ENCODE results near the gene TRERF1.

Gene TRERF1

DNA sequence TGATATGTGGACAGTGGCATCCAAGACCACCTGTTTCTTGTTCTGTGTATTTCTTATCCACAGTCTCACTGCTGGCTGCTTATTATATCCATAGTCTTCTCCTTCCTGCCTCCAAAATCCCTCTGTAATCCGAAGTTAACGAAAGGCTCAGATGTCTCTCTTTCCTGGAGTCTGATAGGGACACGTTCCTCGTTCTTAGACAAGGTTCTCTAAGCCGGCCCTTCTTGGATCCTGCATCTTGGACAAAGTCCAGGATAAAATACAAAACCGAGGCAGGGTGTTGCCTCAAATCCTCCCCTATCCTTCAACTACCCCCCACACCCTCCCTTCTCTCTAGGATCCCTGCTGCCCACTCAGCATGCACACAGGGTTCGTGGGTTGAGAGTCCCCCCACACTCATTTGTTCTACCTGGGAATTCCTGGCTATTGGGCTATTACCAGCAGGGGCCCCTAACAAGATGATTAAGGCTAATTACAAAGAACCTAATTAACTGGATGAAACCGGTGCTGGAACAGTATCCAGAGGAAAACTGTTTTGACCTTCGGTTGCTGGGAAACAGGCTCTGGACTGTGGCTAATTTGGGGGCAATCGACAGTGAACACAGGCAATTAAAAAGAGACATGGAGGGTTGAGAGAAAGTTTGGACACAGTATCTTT is 201.3 kb downstream of the TRERF1 start:
- H3K27ac ChIP-seq (ENCODE audit: low read depth, low read length): no peak overlapping the region

DNA sequence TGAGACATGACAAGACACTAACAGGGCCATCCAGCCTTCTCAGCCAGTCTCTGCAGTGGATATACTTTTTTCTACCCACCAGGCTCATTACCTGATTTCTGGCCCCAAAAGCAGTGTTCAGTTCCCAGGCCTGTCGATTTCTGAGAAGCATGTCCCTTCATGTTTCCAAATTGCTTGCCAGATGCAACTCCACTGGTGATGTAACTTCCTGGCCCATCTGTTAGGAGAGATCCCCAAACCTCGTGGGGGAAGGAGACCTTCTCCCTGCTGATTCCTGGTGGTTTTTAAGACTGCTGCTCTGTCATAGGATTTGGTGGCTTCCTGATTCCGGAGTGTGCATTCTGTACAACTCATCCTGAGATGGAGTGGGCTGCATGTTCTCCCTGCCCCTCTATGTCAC is 202.4 kb downstream of the TRERF1 start:
- Histone ChIP-seq H3K9me3 (ENCODE audit: low read length) (no peaks in the 10 kb centered on the region), H3K4me1 (ENCODE audit: insufficient read depth, low read length) (peaks cover 10% of the 10 kb centered on the region), H3K27me3 (ENCODE audit: control insufficient read depth in 1 of 2, insufficient read depth in 2 of 2, low read length in 2 of 2) (no peaks in the 10 kb centered on the region), H3K27ac (ENCODE audit: low read depth, low read length) (no peak overlapping the region), H3K9ac (ENCODE audit: low read length) (no peak overlapping the region), H3K4me3 (ENCODE audit: low read depth in 1 of 2, low read length in 2 of 2) (no peak overlapping the region), H3K36me3 (ENCODE audit: insufficient read depth, low read length) (peaks cover 44% of the 10 kb centered on the region)

More for the DNA sequence above, 201.3 kb downstream of the TRERF1 start:
- Histone ChIP-seq H3K36me3 (ENCODE audit: insufficient read depth, low read length) (peaks cover 40% of the 10 kb centered on the region), H3K9me3 (ENCODE audit: low read length) (no peaks in the 10 kb centered on the region), H3K4me1 (ENCODE audit: insufficient read depth, low read length) (peaks cover 10% of the 10 kb centered on the region), H3K9ac (ENCODE audit: low read length) (no peak overlapping the region), H3K4me3 (ENCODE audit: low read depth in 1 of 2, low read length in 2 of 2) (no peak overlapping the region), H3K27me3 (ENCODE audit: control insufficient read depth in 1 of 2, insufficient read depth in 2 of 2, low read length in 2 of 2) (no peaks in the 10 kb centered on the region)

DNA sequence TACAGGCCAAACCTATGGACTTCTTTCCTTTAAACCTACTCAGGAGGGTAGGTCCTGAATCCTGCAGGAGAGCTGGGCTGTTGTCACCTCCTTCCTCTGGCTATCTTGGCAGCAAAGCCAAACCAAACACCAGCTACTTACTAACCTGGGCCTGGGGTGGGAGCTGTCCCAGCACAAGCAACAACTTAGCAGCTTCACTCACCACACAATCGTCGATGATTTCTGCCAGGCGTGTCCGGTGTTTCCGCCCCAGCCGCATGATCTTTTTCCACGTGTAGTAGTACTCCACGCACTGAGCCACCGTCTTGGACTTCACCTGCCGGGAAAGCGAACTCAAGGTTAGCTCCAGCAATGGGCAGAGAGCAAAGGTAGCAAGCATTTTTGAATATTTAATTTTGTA is 208.7 kb downstream of the TRERF1 start:
- Histone ChIP-seq H3K9me3 (ENCODE audit: low read length) (no peaks in the 10 kb centered on the region), H3K4me3 (ENCODE audit: low read depth in 1 of 2, low read length in 2 of 2) (no peak overlapping the region), H3K27me3 (ENCODE audit: control insufficient read depth in 1 of 2, insufficient read depth in 2 of 2, low read length in 2 of 2) (no peaks in the 10 kb centered on the region), H3K27ac (ENCODE audit: low read depth, low read length) (no peak overlapping the region), H3K36me3 (ENCODE audit: insufficient read depth, low read length) (peaks cover 27% of the 10 kb centered on the region), H3K4me1 (ENCODE audit: insufficient read depth, low read length) (no peaks in the 10 kb centered on the region), H3K9ac (ENCODE audit: low read length) (no peak overlapping the region)

DNA sequence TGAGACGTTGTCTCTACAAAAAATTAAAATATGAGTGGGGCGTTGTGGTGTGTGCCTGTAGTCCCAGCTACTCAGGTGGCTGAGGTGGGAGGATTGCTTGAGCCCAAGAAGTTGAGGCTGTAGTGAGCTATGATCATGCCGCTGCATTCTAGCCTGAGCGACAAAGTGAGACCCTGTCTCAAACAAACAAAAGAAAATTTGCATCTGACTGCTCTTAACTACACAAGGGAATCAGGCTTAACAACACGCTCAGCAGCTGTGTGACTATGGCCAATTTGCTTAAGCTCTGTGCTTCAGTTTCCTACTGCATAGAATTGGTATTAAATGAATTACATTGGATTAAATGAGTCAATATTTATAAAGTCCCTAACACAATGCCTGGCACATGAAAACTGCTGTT is 209.8 kb downstream of the TRERF1 start:
- H3K4me1 ChIP-seq (ENCODE audit: insufficient read depth, low read length): no peaks in the 10 kb centered on the region
- H3K27me3 ChIP-seq (ENCODE audit: control insufficient read depth in 1 of 2, insufficient read depth in 2 of 2, low read length in 2 of 2): no peaks in the 10 kb centered on the region
- no peak overlapping the region for H3K9ac ChIP-seq (ENCODE audit: low read length)
- no peak overlapping the region for H3K4me3 ChIP-seq (ENCODE audit: low read depth in 1 of 2, low read length in 2 of 2)
- H3K36me3 ChIP-seq (ENCODE audit: insufficient read depth, low read length): peaks cover 27% of the 10 kb centered on the region
- no peak overlapping the region for H3K27ac ChIP-seq (ENCODE audit: low read depth, low read length)
- H3K9me3 ChIP-seq (ENCODE audit: low read length): no peaks in the 10 kb centered on the region

DNA sequence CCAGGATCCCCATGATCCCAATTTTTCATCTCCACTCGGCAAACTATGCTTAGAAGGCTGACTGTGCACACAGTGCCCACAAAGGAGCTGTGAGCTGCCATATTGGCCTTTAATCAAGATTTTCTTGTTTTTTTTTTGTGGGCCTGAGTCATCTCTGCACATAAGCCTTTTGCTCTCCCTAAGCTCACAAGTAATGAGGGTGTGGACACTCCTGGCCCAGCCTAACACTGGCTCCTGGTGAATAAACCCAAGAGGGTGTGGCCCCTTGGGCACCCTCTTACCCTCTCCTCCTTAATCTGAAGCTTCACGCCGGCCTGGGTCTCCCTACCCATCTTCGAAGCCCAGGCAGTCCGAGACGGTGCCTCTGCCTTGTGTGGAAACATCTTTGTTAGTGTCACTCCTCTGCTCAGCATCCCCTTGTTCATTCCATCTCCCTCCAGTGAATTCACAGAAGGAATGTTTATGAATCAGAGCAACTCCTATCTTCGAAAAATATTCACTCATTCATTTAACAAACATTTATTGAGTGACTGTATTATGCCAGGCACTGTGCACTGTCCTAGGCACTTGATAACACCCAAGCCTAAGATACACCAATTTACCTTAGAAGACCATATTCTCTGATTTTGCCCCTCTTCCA is 211.9 kb downstream of the TRERF1 start:
- Histone ChIP-seq H3K9me3 (ENCODE audit: low read length) (no peaks in the 10 kb centered on the region), H3K4me3 (ENCODE audit: low read depth in 1 of 2, low read length in 2 of 2) (no peak overlapping the region), H3K27me3 (ENCODE audit: control insufficient read depth in 1 of 2, insufficient read depth in 2 of 2, low read length in 2 of 2) (no peaks in the 10 kb centered on the region), H3K4me1 (ENCODE audit: insufficient read depth, low read length) (no peaks in the 10 kb centered on the region), H3K9ac (ENCODE audit: low read length) (no peak overlapping the region), H3K27ac (ENCODE audit: low read depth, low read length) (no peak overlapping the region), H3K36me3 (ENCODE audit: insufficient read depth, low read length) (peaks cover 19% of the 10 kb centered on the region)

DNA sequence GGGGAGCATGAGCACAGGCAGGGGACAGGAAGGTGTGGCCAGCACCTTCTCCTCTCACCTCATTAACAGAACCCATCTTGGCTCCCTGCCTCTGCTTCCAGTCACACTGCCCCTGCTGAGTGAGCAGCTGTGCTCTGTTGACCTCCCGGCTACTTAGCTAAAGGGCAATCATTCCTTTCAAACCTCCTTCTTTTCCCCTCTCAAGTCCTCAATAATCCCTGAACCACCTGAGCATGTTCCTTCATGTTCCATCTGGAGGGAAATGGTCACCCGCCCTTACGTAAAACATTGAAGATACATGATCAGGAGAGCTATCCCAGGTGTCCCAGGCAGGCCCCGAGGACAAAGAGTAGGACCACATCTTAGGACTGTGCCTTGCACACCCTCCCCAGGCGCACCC is 212.4 kb downstream of the TRERF1 start:
- Histone ChIP-seq H3K9me3 (ENCODE audit: low read length) (no peaks in the 10 kb centered on the region), H3K4me1 (ENCODE audit: insufficient read depth, low read length) (no peaks in the 10 kb centered on the region), H3K36me3 (ENCODE audit: insufficient read depth, low read length) (peaks cover 14% of the 10 kb centered on the region), H3K27ac (ENCODE audit: low read depth, low read length) (no peak overlapping the region), H3K9ac (ENCODE audit: low read length) (no peak overlapping the region), H3K4me3 (ENCODE audit: low read depth in 1 of 2, low read length in 2 of 2) (no peak overlapping the region), H3K27me3 (ENCODE audit: control insufficient read depth in 1 of 2, insufficient read depth in 2 of 2, low read length in 2 of 2) (no peaks in the 10 kb centered on the region)

DNA sequence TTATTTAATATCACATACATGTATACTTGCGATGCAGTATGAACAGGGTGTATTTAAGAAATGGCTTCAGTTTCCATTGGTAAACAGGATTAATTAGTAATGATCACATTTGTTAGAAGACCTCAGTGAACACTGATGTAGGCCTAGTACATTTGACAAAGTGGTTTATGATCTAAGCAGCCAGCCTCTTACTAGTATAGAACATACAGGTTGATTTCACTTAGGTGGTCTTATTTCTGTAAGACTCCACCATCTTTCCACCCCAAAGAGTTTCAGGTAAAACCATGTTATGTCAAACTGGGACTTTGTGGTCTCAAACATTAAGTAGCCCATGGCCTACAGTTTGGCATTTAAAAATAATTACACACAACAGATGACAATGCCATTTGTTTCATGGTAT is 213.9 kb downstream of the TRERF1 start:
- H3K27me3 ChIP-seq (ENCODE audit: control insufficient read depth in 1 of 2, insufficient read depth in 2 of 2, low read length in 2 of 2): no peaks in the 10 kb centered on the region
- H3K27ac ChIP-seq (ENCODE audit: low read depth, low read length): no peak overlapping the region
- no peaks in the 10 kb centered on the region for H3K4me1 ChIP-seq (ENCODE audit: insufficient read depth, low read length)

DNA sequence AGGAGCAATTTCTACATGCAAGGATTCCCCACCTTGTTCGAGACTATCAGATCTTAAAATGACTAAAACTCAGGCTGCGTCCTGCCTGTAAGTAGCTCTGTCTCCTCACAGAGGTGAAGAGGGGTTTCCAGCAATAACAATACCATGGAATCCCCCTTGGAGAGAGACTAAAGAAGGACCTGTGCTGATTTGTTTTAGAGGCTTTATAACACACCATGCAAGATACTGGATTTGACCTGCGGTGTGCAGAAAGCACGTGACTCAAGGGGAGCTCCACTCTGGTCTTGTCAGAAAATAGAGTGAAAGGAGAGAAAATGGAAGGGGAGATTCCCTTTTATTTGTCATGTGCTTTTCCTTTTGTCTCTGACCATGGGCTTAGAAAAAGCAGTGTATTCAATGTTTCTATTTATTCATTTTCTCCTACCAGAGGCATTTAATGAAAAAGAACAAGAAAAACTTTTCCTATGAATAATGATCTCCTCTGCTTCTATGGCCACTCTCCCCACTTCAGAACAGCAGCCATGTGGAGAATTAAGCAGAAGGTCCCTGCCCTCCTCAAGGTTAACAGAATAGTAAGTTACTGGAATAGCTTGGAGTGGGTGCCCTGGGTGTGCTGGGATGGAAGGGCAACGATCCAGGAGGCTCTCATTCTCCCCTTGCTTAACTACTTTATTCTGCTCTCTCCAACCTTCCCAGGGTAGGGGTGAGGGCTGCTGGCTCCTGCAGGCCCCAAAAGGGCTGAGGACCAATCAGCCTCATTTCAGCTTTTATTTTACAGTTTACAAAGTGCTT is 214.8 kb downstream of the TRERF1 start:
- no peak overlapping the region for H3K4me3 ChIP-seq (ENCODE audit: low read depth in 1 of 2, low read length in 2 of 2)
- H3K36me3 ChIP-seq (ENCODE audit: insufficient read depth, low read length): peaks cover 11% of the 10 kb centered on the region
- H3K27me3 ChIP-seq (ENCODE audit: control insufficient read depth in 1 of 2, insufficient read depth in 2 of 2, low read length in 2 of 2): no peaks in the 10 kb centered on the region
- H3K9me3 ChIP-seq (ENCODE audit: low read length): no peaks in the 10 kb centered on the region
- no peak overlapping the region for H3K27ac ChIP-seq (ENCODE audit: low read depth, low read length)
- H3K4me1 ChIP-seq (ENCODE audit: insufficient read depth, low read length): no peaks in the 10 kb centered on the region
- H3K9ac ChIP-seq (ENCODE audit: low read length): no peak overlapping the region

More for the DNA sequence above, 213.9 kb downstream of the TRERF1 start:
- Histone ChIP-seq H3K9me3 (ENCODE audit: low read length) (no peaks in the 10 kb centered on the region), H3K36me3 (ENCODE audit: insufficient read depth, low read length) (peaks cover 10% of the 10 kb centered on the region), H3K9ac (ENCODE audit: low read length) (no peak overlapping the region), H3K4me3 (ENCODE audit: low read depth in 1 of 2, low read length in 2 of 2) (no peak overlapping the region)

DNA sequence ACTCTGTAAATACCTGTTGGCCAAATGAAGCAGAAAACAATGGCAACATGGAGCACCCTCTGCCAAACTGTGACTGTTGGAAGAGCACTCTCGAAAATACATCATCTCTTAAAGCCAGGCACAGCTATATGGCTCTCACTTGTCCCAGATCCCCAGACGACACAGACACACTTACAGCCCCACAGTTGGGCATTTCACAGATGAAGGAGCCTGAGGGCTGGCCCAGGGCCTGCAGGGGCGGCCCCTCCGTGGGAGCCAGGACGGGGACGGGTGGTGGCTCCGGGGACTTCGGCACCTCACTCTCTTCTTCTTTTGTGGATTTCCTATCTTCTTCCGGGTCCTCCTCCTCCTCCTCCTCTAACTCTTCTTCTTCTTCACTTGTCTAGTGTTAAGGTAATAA is 215.7 kb downstream of the TRERF1 start:
- Histone ChIP-seq H3K9me3 (ENCODE audit: low read length) (no peaks in the 10 kb centered on the region), H3K27ac (ENCODE audit: low read depth, low read length) (no peak overlapping the region), H3K36me3 (ENCODE audit: insufficient read depth, low read length) (peaks cover 14% of the 10 kb centered on the region), H3K4me1 (ENCODE audit: insufficient read depth, low read length) (no peaks in the 10 kb centered on the region), H3K4me3 (ENCODE audit: low read depth in 1 of 2, low read length in 2 of 2) (no peak overlapping the region), H3K27me3 (ENCODE audit: control insufficient read depth in 1 of 2, insufficient read depth in 2 of 2, low read length in 2 of 2) (no peaks in the 10 kb centered on the region), H3K9ac (ENCODE audit: low read length) (no peak overlapping the region)

DNA sequence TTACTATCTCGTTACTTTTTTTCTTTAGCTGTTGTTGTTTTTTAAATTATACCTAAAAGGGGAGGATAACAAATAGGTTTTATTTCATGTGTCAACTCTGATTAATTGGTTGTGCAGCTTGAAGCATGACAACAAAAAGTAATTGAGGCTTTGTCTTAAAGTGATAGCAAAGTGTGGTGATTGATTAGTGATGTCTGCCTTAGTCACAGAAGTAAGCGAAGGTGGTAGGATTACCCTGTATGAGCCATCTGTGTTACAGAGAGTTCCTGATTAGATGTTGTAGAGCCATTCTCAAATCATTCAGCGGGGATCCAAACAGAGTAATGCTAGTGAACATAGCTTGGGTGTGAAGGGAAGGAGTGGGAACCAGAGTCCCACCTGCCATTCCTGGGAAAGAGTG is 219.7 kb downstream of the TRERF1 start:
- Histone ChIP-seq H3K27me3 (ENCODE audit: control insufficient read depth in 1 of 2, insufficient read depth in 2 of 2, low read length in 2 of 2) (no peaks in the 10 kb centered on the region), H3K4me1 (ENCODE audit: insufficient read depth, low read length) (no peaks in the 10 kb centered on the region), H3K27ac (ENCODE audit: low read depth, low read length) (no peak overlapping the region), H3K9ac (ENCODE audit: low read length) (no peak overlapping the region), H3K36me3 (ENCODE audit: insufficient read depth, low read length) (peaks cover 11% of the 10 kb centered on the region), H3K4me3 (ENCODE audit: low read depth in 1 of 2, low read length in 2 of 2) (no peak overlapping the region), H3K9me3 (ENCODE audit: low read length) (no peaks in the 10 kb centered on the region)

DNA sequence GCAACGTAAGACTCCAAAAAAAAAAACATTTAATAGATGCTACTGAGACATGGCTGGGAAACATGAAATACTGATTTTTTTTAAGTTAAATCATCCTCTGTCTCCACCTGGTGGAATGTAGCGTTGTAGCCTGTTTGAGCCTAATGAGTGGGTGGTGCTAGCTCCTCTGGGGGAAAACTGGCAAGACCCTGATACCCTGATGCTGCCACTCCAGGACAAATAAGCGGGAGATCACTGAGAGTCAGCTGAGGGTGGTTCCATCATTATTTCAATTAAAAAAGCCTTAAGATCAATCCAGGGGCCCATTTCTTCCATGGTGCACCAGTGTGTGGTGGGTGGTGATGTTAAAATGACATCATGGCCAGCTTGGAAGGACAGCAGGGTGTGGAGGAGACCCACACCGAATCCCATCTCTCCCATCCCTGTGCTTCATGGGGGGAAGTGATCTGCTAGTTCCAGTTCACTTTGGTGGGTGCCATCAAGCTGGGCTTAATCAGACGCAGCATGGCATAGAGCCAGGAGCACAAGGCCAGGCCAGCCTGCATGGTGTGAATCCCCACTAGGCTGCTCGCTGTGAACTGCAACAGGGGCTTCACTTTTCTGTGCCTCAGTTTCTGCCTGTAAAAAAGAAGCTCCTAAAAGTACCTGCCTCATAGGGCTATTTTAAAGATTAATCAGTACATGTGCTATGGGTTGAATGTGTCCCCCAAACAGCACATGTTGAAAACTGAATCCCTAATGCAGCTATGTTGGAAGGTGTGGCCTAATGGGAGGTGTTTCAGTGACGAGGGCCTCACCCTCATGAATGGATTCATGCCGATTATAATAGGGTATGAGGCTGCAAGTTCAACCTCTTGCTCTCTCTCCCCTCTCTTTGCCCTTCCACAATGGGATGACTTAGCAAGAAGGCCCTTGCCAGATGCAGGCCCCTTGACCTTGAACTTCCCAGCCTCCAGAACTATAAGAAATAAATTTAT is 221.1 kb downstream of the TRERF1 start:
- H3K9me3 ChIP-seq (ENCODE audit: low read length): no peaks in the 10 kb centered on the region
- no peak overlapping the region for H3K9ac ChIP-seq (ENCODE audit: low read length)
- H3K4me1 ChIP-seq (ENCODE audit: insufficient read depth, low read length): no peaks in the 10 kb centered on the region
- no peak overlapping the region for H3K27ac ChIP-seq (ENCODE audit: low read depth, low read length)
- H3K4me3 ChIP-seq (ENCODE audit: low read depth in 1 of 2, low read length in 2 of 2): no peak overlapping the region
- no peaks in the 10 kb centered on the region for H3K27me3 ChIP-seq (ENCODE audit: control insufficient read depth in 1 of 2, insufficient read depth in 2 of 2, low read length in 2 of 2)
- peaks cover 11% of the 10 kb centered on the region for H3K36me3 ChIP-seq (ENCODE audit: insufficient read depth, low read length)

Data from muscle layer of colon (tissue), 2 donors.